Dermis blood vessel endothelial cell (primary cell): ENCODE results near the gene GSTO1. TPM values are rescaled to one million over a fixed set of nuclear protein-coding genes. Genes with fewer than 3 reads are reported as not detected.

Experiments used
- DNase-seq: peaks from one replicate; pipeline ENCODE4 v3.0.0; 2010
- total RNA-seq: library from RNA; depleted of rRNA; stranded (reverse); fragments of >200 nt; gene quantifications from 2 replicates; pipeline ENCODE4 v1.2.3, GENCODE V29; 2014

The GSTO1 gene
- total RNA-seq, 1 donor from 2014 or later: 348 TPM

DNA sequence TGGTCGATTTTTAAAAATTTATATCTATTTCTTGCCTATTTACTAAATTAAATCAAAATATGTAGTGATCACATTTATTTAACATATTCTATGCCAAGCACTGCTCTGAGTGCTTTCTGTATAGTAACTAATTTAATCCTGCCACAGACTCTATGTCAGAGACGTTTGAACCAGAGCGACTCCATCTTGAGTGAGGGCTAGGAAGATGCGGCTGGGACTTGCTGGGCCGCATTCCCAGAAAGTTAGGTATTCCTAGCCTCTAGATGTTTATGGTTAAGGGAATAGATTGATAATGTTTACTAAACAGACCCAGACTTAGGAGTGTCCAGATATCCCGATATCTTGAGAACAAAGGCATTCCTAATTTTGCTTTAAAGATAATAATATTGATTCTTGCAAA is 3.2 kb upstream of the GSTO1 start:
- no peak for DNase-seq

DNA sequence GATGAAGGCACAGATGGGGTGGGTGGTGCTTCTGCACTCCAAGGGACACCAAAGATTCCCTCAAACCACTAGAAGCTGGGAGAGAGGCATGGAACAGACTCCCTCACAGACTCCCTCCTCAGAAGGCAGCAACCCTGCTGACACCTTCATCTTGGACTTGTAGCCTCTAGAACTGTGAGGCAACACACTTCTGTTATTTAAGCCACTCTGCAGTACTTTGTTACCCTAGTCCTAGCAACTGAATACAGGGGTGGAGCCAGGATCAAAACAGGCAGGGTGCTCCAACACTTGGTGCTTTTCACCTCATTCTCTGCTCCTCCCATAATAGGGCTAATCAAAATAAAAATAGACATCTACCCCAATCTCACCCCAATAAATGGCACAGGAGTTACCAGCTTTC is 2.3 kb upstream of the GSTO1 start:
- DNase-seq: no peak

GRCh38 chr10:104253106-104253505 is 1.6 kb upstream of the GSTO1 start:
- DNase-seq: no peak

- no peak for DNase-seq
Measured at GRCh38 chr10:104253606-104254410, 884 bp upstream of the GSTO1 start.

- DNase-seq: peak; percentile 93
Measured at GRCh38 chr10:104255311-104255981, 754 bp downstream of the GSTO1 start.

GRCh38 chr10:104256335-104256961 is 1.8 kb downstream of the GSTO1 start:
- peak; percentile 48 for DNase-seq

- no peak for DNase-seq
Measured at GRCh38 chr10:104257235-104257634, 2.5 kb downstream of the GSTO1 start.

DNA sequence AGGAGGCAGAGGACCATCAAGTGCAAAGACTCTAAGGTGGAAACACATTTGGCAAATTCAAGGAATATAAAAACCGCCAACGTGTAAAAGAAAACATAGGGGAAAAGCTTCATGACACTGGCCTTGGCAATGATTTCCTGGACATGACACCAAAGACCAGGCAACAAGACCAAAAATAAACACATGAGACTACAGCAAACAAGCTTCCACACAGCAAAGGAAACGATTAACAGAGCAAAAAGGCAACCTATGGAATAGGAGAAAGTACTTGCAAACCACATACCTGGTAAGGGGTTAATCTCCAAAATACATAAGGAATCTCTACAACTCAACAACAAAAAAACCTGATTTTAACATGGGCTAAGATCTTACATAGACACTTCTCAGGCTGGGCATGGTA is 3.5 kb downstream of the GSTO1 start:
- DNase-seq: no peak

DNA sequence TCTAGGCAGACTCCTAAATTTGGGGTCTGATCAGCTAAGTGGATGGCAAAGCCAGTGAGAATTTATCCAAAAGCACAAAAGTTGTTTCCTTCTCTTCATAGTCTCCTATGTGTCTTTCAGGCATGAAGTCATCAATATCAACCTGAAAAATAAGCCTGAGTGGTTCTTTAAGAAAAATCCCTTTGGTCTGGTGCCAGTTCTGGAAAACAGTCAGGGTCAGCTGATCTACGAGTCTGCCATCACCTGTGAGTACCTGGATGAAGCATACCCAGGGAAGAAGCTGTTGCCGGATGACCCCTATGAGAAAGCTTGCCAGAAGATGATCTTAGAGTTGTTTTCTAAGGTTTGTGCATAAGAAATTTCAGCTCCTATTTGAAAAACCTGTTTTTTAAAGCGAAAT is 4.8 kb downstream of the GSTO1 start:
- DNase-seq: no peak

GRCh38 chr10:104259999-104260774 is 5.5 kb downstream of the GSTO1 start:
- peak; percentile 58 for DNase-seq

DNA sequence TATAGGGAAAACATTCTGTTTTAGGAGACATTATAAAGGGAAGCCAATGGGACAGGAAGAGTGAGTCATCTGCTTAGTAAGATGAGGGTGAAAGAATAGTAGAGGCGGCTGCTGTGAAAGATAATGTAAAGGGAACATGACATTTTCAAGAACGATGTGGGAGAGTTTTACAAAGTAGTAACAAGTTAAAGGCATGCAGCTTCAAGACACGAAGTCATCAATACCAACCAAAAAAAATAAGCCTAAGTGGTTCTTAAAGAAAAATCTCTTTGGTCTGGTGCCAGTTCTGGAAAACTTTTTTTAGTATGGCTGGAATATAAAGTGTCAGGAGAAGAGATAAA is 6.1 kb downstream of the GSTO1 start:
- DNase-seq: peak; percentile 78

DNA sequence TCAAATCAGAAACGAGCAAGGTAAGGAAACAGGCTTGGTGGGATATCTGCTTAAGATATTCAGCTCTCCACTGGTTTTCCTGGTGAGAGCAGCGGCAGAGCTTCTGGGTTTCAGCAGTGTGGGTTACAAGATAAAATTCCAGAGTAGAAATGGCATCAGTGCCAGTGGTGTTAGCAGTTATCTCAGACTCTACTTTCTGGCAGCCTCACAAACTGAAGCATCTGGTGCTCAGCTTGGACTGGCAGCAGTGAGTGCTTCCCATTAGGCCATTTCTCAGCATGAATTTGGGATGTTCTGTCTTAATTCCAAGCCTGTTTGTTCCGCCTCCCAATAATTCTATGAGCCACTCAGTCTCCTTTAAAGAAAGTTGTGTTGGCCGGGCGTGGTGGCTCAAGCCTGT is 7.4 kb downstream of the GSTO1 start:
- DNase-seq: no peak

- DNase-seq: no peak
Measured at GRCh38 chr10:104264783-104265182, 10.1 kb downstream of the GSTO1 start.

- no peak for DNase-seq
Measured at GRCh38 chr10:104267721-104268404, 13.2 kb downstream of the GSTO1 start.

DNA sequence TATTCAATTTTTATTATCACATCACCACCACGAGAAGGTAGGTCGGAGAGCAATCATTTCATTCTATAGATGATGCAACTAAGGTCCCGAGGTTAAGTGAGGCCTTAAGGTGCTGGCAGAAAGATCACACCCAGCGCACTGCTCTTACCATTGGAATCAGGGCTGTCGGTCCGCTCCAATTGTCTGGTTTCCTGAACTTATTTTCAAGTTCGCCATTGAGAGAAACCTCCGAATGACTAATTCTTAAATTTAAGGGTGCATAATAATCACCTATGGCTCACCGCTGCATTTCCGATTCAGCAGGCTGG is 13.7 kb downstream of the GSTO1 start:
- peak; percentile 41 for DNase-seq

DNA sequence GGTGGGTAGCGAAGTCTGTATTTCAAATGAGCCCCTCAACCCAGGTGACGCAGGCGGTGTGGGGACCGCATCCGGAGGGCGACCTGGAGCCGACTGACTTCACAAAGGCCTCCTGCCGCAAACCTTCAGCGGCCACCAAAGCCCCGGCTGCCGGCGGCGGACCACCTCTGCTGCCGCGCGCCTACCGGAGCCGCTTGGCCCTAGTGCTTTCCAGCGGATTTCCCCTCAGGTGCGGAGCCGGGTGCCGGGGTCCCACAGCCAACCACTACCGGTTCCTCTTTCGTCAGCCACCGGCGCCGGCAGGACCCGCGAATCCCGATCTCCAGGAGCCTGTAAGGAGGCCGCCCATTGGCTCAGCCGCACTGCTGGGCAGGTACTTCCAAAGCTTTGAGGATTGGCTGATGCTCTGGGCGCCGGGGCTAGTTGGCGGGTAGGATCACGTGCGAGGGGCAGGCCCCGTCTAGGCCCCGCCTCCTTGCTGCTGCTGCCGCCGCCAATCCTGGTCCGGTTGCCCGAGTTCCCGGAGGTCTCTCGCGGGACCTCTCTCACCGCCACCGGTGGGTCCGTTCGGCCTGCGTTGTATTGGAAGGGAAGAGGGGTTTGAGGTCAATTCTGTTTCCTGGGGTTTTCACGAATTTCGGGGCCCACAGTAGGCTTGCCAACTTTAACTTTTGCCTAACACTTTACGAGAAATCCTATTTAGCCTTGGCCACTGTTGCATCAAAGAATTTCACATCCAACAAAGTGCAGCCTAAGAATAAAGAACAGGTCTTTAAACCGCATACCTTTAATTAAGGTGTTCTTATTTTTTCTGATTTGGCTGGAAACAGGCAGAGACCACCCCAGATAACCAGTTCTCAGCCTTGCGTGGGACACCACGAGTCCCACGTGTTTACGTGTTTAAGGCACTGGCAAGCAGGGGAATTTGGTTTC is 14.3 kb downstream of the GSTO1 start, which contains the start of gene GSTO2:
Gene GSTO2, plus strand, starts transcription at position 472 of the 933 bp plus-strand sequence. CDS start 5,732 bp downstream, outside the sequence.
- peak; percentile 100 for DNase-seq

- no peak for DNase-seq
Measured at GRCh38 chr10:104273286-104273685, 18.6 kb downstream of the GSTO1 start.

- no peak for DNase-seq
Measured at GRCh38 chr10:104273899-104274575, 19.3 kb downstream of the GSTO1 start.

DNA sequence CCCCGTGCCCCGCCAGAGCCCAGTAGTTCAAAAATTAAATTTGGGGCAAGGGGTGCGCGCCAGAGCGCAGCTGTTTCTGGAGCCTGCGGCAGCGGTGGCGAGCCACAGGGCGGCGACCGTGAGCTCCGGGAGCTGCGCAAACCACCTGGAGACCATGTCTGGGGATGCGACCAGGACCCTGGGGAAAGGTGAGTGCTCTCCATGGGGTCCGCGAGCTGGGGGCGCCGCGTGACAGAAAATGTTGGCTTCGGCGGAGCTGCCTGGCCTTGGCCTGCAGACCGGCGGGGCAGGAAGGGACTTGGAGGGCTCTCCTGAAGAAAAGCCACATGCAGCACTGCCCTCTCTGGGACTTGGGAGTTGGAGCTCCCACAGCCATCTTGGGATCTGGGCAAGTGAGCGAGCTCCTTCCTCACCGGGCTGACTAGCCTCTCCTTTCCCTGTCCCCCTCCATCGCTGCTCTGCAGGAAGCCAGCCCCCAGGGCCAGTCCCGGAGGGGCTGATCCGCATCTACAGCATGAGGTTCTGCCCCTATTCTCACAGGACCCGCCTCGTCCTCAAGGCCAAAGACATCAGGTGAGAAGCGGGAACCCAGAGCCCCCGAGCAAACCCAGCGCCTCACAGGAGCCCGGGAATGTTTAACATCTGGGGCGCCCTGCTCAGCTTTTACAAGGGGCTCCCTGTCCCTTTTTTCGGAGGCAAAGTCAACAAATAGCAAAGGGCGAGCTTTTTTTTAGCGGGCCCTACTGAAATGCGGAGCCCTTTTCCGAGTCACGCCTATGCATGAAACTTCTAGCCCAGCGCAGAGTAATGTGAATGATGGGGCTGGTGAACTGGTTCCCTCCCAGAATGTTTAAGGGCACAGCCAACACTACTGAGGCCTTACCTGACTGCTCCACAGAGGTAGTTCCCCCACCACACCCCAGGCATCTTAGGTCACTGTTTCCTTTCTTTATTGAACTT is 20.4 kb downstream of the GSTO1 start:
- DNase-seq: peak; percentile 63

DNA sequence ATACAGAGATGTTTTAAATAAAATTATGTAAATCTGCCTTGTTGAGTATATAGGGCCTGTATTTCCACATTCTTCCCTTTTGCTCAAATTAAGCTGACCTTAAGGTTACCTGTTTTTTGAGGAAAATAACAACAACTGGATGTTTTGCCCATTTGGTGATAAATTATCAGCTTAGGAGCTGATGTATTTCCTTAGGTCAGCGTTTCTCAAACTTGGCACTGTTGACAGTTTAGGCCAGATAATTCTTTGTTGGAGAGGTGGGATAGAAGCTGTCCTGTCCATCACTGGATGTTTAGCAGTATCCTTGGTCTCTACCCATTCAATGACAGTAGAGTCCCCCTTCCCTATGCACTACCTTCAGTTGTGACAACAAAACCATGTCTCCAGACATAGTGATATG is 21.5 kb downstream of the GSTO1 start:
- no peak for DNase-seq
